BE2C (cell line): ENCODE measurements around the gene CACNA1D.

ENCODE experiments used
- DNase-seq: peaks from one replicate; pipeline ENCODE4 v3.0.0-alpha.2; 2020
- H3K27me3 ChIP-seq: fragments of 250-450 bp; sonication (Bioruptor Pico); 2 replicates; pipeline ENCODE4 v1.5.1; 2020; ENCODE audit warnings: mild to moderate bottlenecking
- H3K36me3 ChIP-seq: fragments of 250-450 bp; sonication (Bioruptor Pico); 2 replicates; pipeline ENCODE4 v1.5.1; 2020; ENCODE audit warnings: mild to moderate bottlenecking
- H3K4me1 ChIP-seq: fragments of 250-450 bp; sonication (Bioruptor Pico); 2 replicates; pipeline ENCODE4 v1.5.1; 2020
- H3K4me3 ChIP-seq: 2 replicates; pipeline ENCODE4 v1.5.1; 2011; ENCODE audit warnings: low read depth, low read length
- H3K9me3 ChIP-seq: fragments of 250-450 bp; sonication (Bioruptor Pico); 2 replicates; pipeline ENCODE4 v1.5.1; 2020
- TF ChIP-seq, protein P1 (sequence below): IDR thresholded peaks from 2 replicates; pipeline ENCODE4 v1.5.1; 2012; ENCODE audit warnings: mild to moderate bottlenecking, low read depth, low read length

Gene CACNA1D

DNA sequence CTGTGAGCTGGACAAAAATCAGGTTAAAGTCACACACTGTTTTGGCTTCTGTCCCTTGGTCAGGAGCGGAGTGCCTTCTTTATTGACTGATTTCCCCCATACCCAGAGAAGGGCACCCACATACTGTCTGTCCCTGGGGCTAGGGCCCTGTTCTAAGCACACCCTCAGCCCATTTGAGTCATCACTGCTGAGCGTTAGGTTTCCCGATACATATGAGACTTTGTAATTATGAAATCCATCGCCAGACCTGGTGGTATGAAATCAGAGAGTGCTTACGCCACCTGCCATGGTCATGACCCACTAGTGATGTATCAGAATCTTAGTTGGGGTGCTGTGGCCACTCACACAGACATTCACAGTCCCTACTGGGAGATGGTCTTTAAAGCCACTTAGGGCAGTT lies 255.0 kb downstream of the CACNA1D start:
- no peak for DNase-seq
- H3K36me3 ChIP-seq = no peaks in the 10 kb centered on the region
- no peaks in the 10 kb centered on the region for H3K4me1 ChIP-seq
- H3K4me3 ChIP-seq = no peak overlapping the region
- no peaks in the 10 kb centered on the region for H3K9me3 ChIP-seq
- no peaks in the 10 kb centered on the region for H3K27me3 ChIP-seq
- TF ChIP-seq, protein P1, sequence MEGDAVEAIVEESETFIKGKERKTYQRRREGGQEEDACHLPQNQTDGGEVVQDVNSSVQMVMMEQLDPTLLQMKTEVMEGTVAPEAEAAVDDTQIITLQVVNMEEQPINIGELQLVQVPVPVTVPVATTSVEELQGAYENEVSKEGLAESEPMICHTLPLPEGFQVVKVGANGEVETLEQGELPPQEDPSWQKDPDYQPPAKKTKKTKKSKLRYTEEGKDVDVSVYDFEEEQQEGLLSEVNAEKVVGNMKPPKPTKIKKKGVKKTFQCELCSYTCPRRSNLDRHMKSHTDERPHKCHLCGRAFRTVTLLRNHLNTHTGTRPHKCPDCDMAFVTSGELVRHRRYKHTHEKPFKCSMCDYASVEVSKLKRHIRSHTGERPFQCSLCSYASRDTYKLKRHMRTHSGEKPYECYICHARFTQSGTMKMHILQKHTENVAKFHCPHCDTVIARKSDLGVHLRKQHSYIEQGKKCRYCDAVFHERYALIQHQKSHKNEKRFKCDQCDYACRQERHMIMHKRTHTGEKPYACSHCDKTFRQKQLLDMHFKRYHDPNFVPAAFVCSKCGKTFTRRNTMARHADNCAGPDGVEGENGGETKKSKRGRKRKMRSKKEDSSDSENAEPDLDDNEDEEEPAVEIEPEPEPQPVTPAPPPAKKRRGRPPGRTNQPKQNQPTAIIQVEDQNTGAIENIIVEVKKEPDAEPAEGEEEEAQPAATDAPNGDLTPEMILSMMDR = no peak

DNA sequence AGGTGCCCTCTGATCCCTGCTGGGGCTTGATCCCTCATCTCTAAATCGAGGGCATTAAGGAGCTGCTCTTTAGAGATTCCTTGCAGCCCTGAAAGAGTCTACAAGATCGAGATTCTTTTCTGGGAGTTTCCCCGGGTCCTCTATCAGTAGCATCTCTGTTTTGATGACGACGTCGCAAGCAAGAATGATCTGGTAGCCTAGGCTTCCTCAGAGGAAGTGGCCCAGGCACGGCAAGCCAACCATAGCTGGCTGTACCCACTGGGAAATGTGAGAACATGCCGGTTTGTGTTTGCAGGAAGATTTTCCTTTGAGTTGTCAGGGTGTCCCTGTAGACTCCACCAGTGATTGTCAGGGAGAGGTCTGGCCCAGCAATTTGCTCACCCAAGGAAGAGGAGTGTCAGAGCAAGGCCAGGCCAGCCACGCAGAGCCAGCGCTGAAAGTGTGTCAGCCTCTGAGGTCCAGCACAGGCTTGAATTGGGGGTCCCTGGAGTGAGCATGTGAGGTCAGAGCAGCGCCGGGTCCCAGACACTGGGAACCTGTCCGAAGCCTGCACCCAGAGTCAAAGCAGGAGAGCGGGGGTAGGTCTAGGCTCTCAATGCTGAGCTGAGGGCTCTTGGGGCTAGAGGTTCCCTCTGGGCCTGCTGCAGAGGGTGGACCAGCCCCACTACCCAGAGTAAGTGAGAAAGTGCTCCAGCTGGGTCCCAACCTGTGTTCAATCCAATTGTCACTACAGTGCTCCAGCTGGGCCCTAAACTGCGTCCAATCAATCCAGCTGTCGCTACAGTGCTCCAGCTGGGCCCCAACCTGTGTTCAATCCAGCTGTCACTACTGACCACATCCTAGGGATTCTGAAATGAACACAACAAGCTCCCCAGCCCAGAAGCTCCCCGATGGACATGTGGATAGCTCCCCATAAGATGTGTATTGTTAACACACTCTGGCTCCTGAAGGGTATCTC lies 256.1 kb downstream of the CACNA1D start:
- DNase-seq = no peak
- H3K4me1 ChIP-seq = no peaks in the 10 kb centered on the region
- no peaks in the 10 kb centered on the region for H3K36me3 ChIP-seq
- TF ChIP-seq, protein P1 = no peak
- no peaks in the 10 kb centered on the region for H3K9me3 ChIP-seq
- no peak overlapping the region for H3K4me3 ChIP-seq
- H3K27me3 ChIP-seq = no peaks in the 10 kb centered on the region

DNA sequence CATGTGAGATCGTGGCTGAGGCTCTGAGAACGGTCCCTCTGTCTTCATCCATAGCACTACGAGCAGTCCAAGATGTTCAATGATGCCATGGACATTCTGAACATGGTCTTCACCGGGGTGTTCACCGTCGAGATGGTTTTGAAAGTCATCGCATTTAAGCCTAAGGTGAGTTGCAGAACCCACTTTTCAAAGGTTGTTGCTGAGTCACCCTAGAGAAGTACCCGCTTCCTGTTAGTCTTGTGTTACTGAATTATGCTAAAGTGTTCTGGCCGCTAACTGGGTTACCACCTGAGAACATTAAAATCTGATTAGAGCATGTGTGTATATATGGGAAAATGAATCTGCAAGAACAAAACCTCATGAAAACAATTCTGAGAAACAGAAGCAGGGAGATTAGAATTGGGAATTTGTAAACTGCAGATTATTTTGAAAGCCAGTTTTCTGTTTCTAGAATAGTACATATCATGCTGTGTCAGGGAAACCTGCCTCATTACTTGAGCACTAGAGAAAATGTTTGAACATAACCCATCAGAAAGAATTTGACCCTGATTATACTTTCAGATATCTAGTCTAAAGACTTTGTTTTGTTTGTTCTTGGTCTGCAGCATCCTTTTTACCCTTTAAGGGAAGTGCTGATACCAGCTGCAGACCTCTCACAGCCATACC lies 259.2 kb downstream of the CACNA1D start:
- H3K27me3 ChIP-seq = no peaks in the 10 kb centered on the region
- no peaks in the 10 kb centered on the region for H3K36me3 ChIP-seq
- DNase-seq = no peak
- no peaks in the 10 kb centered on the region for H3K4me1 ChIP-seq
- TF ChIP-seq, protein P1 = no peak
- H3K4me3 ChIP-seq = no peak overlapping the region
- no peaks in the 10 kb centered on the region for H3K9me3 ChIP-seq

DNA sequence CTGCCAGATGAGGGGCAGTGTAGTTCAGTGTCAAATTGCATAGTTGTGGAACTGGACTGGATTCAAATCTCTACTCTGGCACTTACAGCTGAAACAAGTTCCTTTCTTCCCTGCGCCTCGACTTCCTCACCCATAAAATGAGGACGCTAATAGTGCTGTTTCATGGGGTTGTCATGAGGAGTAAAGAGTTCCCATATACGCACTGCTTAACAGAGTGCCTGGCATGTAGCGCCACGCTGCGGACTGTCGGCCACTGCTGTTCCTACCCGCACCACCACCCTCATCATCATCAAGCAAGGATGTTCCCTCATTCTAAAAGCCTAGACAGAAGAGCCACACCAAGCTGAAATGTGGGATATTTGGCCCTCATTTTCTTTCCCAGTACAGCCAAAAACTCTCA lies 259.9 kb downstream of the CACNA1D start:
- no peaks in the 10 kb centered on the region for H3K9me3 ChIP-seq
- TF ChIP-seq, protein P1 = no peak
- no peaks in the 10 kb centered on the region for H3K27me3 ChIP-seq
- no peaks in the 10 kb centered on the region for H3K4me1 ChIP-seq
- no peak for DNase-seq
- H3K36me3 ChIP-seq = no peaks in the 10 kb centered on the region
- no peak overlapping the region for H3K4me3 ChIP-seq

DNA sequence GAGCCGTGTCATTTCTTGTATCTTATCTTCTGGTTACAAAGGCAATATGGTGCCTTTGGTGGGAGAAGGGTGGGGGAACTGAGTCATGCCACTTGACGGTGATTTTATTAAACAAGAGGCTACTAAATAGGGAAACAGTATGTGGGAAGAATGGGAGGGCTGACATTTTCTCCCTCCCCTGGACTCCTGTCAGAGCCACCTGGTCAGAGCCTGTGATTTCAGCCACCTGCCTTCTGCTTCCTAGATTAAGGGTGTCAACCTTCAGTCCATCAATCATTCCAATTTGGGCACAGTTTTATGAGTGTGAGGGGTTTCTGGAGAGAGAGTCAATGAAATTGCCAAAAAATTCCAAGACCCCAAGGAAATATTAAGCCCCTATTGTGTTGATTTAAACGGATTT lies 264.4 kb downstream of the CACNA1D start:
- Histone ChIP-seq H3K27me3 (no peaks in the 10 kb centered on the region), H3K9me3 (no peaks in the 10 kb centered on the region), H3K4me3 (no peak overlapping the region), H3K4me1 (no peaks in the 10 kb centered on the region), H3K36me3 (no peaks in the 10 kb centered on the region)
- TF ChIP-seq, protein P1 = no peak
- no peak for DNase-seq

DNA sequence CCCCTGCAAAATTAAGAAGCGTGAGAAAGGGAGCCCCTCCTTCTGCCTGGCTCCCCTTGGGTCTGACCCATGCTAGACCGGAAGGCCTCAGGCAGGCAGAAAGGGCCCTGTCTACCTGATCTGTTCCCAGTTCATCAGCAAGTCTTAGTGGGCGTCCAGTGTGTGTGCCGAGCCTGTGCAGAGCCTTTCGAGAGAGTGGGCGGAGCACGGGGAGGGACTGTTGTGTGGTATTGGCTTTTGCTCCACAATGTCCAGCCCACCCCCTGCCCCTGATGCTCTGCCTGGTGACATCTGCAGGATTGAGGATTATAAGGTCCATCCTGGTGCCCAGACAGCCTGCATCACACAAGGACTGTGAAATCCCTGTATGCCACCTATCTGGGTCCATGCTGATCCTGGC lies 268.9 kb downstream of the CACNA1D start:
- TF ChIP-seq, protein P1 = no peak
- no peak for DNase-seq
- Histone ChIP-seq H3K4me1 (no peaks in the 10 kb centered on the region), H3K27me3 (no peaks in the 10 kb centered on the region), H3K9me3 (no peaks in the 10 kb centered on the region), H3K36me3 (no peaks in the 10 kb centered on the region), H3K4me3 (no peak overlapping the region)
